ENCODE measurements around the gene NAA50.

NAA50 gene

DNA sequence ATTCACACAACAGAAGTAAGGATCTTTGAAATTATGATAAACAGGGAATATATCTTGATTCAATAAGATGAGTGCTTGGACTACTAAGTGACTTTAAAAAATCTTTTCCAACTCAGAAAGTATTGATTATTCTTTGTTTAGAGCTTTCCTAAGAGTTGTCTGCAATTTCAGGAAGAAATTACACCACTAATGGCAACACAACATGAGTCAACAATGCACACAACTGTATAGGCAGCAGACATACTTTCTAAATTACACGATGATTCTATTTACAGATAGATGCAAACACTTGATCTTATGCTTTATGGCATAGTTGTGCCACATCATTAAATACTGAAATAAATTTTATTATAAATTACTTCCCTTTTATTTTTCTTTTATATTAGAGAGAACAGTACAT is 4.4 kb downstream of the NAA50 start:
- no peak for DNase-seq (ENCODE audit: low spot score)

GRCh38 chr3:113741086-113741485 is 5.0 kb downstream of the NAA50 start:
- no peak for DNase-seq (ENCODE audit: low spot score)

DNA sequence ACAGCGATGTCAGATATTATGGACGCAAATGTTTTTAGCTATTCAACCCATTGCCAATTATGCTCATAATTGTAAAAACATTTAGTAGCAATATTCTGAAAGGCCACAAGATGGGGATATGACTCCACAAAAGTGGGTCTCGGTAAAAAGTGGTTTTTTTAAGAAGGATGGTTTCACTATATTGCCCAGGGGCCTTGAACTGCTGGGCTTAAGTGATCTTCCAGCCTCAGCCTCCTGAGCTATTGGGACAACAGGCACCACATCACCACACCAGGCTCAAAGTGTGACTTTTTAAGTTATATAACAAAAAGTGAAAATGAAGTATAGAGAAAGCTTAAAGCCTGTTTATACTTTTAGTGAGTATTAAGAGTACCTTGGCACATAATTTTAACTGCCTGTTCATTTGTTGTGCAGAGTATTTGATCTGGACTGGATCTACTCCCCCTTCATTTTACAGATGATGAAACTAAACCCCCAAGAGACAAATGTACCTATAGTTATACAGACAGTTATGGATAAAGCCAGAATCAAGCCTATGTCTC is 9.4 kb downstream of the NAA50 start:
- DNase-seq (ENCODE audit: low spot score): peak; percentile 61

- no peak for DNase-seq (ENCODE audit: low spot score)
Measured at GRCh38 chr3:113731694-113732093, 14.4 kb downstream of the NAA50 start.

DNA sequence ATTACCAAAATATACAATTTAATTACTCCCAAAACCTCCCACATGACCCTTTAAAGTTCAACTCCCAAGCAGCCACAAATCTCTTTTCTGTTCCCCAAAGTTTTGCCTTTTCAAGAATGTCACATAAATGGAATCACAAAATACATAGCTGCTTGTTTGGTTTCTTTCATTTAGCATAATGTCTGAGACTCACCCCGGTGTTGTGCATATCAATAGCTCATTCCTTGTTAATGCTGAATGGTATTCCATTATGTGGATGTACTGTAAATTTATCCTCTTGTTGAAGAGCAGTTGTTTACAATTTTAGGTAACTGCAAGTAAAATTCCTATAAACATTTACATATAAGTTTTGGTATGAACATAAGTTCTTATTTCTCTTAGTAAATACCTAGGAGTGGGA is 15.5 kb downstream of the NAA50 start:
- DNase-seq (ENCODE audit: low spot score): no peak

GRCh38 chr3:113728661-113729060 is 17.4 kb downstream of the NAA50 start:
- DNase-seq (ENCODE audit: low spot score): no peak

- DNase-seq (ENCODE audit: low spot score): no peak
Measured at GRCh38 chr3:113721636-113722035, 24.4 kb downstream of the NAA50 start.

DNA sequence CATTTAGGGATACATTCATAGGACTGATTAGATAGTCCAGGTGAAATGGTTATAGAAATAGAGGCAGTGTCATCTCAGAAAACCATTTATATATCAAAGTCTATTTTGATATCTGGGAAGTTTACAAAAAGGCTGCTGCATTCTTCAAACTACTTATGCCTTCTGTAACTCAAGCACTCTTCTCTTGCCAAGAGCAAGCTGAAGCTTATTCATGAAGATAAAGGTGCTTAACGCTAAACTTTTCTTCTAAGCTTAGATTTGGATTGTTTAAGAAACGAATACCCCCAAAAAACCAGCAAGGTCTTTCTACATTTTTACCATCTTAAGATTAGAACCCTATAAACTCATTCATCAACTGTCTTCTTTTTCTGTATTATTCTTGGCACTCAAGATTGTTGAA is 26.3 kb downstream of the NAA50 start:
- no peak for DNase-seq (ENCODE audit: low spot score)

- no peak for DNase-seq (ENCODE audit: low spot score)
Measured at GRCh38 chr3:113719294-113719693, 26.8 kb downstream of the NAA50 start.

DNA sequence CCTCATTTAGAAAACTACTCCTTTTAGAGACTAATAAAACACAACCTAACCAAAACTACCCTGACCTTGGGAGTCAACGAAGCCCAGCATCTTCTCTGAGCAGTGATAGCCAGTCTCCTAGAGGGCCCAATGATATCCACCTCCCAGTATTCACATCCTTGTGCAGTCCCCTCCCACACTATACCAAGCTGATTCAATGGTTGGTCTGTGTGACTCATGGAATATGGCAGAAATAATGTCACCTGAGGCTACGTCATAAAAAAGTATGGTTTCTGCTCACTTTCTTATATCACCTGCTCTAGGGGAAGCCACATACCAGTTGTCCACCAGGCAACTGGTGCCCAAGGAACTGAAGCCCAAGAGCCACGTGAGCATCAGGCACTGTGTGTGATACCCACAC is 28.2 kb downstream of the NAA50 start:
- no peak for DNase-seq (ENCODE audit: low spot score)

DNA sequence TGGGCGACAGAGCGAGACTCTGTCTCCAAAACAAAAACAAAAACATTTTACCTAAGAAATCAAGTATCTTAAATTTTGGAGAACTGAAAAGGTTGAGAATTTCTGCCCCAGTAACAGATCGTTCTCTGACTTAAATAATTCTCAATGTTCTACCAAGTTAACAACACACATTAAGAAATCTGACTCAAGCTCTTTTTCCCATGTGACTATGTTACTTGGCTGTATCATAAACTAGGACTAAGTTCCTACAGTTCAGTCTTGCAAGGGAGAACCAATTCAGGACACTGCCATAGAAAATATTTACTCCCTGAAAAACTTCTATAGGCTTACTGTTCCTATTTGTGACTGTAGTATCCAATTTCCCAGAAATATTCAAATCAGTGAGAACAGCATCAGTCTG is 28.7 kb downstream of the NAA50 start:
- no peak for DNase-seq (ENCODE audit: low spot score)

GRCh38 chr3:113714702-113715101 is 31.3 kb downstream of the NAA50 start:
- no peak for DNase-seq (ENCODE audit: low spot score)

- DNase-seq (ENCODE audit: low spot score): peak; percentile 13
Measured at GRCh38 chr3:113712129-113712528, 33.9 kb downstream of the NAA50 start.

DNA sequence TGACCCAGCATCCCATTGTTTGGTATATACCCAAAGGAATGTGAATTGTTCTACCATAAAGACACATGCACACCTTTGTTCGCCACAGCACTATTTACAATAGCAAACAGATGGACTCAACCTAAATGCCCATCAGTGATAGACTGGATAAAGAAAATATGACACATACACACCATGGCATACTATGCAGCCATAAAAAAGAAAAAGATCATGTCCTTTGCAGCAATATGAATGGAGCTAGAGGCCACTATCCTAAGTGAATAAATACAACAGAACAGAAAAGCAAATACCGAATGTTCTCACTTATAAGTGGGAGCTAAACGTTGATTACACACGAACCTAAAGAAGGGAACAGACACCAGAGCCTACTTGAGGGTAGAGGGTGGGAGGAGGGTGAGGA is 38.2 kb downstream of the NAA50 start:
- DNase-seq (ENCODE audit: low spot score): no peak

DNA sequence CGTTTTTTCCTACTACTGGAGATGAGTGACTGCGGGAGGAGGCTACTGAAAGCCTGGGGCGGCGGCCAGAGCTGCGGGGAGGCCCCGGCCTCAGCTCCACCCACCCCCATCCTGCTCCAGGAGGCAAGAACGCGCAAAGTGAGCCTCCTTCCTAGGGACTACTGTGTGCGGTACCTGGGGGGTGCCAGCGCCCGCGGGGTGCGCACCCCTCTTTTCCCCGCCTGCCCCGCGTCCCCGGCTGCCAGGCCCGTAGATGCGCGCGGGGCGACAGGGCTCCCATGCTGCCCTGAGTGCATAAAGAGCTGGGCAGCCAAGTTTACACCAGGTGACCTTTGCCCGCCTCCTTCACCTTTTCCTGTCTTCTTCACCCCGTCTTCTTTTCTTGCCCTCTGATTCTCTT is 47.1 kb downstream of the NAA50 start:
- DNase-seq (ENCODE audit: low spot score): no peak

GRCh38 chr3:113698213-113698742 is 47.8 kb downstream of the NAA50 start:
- no peak for DNase-seq (ENCODE audit: low spot score)

- DNase-seq (ENCODE audit: low spot score): no peak
Measured at GRCh38 chr3:113697500-113698090, 48.5 kb downstream of the NAA50 start.

DNA sequence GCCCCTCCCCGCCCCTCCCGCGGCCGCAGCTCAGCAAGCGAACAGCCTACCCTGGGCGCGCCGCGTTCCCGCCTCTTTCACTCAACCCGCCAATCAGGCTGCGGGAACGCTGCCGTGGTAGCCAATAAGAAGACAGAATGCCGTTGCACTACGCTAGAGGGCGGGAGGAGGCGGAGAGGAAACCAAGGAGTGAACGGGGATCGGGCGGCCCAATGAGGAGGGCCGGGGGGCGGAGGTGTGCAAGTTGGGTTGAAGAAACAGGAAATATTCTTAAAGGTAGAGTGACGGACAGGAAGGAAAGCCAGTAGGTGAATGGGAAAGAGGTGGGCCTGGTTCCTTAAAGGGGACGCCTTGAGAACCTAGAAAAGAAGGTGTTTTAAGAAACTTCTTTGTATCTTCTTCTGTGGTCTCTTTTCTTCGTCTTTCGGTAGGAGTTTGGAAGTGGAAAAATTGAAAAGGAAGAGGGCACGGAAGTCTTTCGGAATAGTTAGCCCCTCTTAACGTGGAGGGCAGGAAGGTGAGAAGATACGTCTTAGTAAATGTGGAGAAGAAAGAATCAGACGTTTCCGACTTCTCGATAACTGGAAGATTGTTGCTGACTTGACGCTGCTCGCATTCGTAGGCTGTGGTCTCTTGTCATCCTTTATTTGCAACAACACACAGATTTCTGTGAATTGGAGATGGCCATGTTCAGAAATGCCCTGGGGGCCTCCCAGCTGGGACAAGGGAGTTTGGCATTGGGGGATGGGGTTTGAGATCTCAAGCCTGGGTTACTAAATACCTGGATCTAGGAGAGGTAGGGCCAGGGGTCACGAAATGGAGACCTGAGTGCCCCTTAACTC is 49.2 kb downstream of the NAA50 start:
- DNase-seq (ENCODE audit: low spot score): peak; percentile 99

DNA sequence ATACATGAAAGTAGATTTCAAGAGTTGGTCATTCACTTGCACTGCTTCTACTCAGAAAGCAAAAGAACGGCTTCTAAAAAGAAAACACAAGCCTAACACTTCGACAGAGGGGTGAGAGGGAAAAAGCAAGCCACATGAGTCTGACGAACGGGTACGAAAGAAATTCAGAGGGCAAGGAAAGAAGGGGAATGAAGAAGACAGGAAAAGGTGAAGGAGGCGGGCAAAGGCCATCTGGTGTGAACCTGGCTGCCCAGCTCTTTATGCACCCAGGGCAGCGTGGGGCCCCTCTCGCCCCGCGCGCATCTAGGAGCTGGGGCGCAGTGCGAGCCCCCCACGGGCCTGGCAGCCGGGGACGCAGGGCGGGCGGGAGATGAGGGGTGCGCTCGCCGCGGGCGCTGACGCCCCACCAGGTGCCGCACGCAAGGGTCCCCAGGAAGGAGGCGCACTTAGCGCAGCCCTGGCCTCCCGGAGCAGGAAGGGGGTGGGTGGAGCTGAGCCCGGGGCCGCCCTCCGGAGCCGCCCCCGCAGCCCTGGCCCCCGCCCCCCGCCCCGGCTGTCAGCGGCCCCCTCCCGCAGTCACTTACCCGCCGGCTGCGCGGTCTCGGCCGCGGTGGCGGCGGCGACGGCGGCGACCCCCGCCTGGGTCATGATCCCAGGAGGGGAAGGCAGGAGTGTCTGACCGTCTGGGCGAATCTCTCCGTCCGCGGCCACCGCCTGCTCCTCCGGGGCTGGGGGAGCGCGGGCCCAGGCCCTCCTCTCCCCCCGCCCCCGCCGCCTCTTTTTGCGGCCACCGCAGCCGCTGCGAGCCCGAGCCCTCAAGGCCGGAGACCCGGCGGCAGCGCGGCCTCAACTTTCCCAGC is 50.0 kb downstream of the NAA50 start, which contains the start of gene USF3:
Gene USF3, minus strand, starts transcription at position 857 of the 860 bp plus-strand sequence. CDS start 21,764 bp downstream, outside the sequence.
- peak; percentile 82 for DNase-seq (ENCODE audit: low spot score)

DNA sequence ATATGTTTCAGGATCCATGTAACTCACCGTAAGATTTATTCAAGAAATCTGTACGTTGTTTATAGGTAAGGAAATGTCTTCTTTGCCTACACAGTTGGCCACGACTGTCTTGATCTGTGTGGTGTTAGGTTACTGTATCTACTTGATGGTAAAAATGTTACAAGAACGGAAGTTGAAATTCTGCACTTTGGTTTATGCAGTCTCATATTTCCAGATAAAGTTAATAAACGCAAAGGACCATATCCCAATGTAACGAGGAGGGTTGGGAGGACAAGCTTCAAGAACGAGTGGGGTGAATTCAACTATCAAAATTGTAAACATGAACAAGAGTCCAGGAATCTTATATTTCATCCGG is 50.6 kb downstream of the NAA50 start:
- no peak for DNase-seq (ENCODE audit: low spot score)

GRCh38 chr3:113690482-113690881 is 55.6 kb downstream of the NAA50 start:
- DNase-seq (ENCODE audit: low spot score): no peak
